Panc1 (cell line): ENCODE measurements around the gene MEP1A.

ENCODE experiments used
- CTCF ChIP-seq: fragments of 450-650 bp; IDR thresholded peaks from 2 replicates; pipeline ENCODE4 v1.5.1; 2017; ENCODE audit warnings: mild to moderate bottlenecking
- POLR2AphosphoS5 ChIP-seq: IDR thresholded peaks from 2 replicates; pipeline ENCODE4 v1.6.1; 2012; ENCODE audit warnings: mild to moderate bottlenecking, low read depth, low read length, moderate library complexity
- REST ChIP-seq, 2 experiments: IDR thresholded peaks; 2 replicates each; pipeline ENCODE4 v1.6.1; 2011 to 2012; ENCODE audit warnings: low read depth in 2 of 2, control low read depth in 1 of 2, low read length in 1 of 2, mild to moderate bottlenecking in 1 of 2, moderate library complexity in 1 of 2; ENCODE audit not compliant: insufficient read depth in 1 of 2
- SIN3A ChIP-seq: IDR thresholded peaks from 2 replicates; pipeline ENCODE4 v1.6.1; 2012; ENCODE audit warnings: low read depth, mild to moderate bottlenecking, low read length, moderate library complexity, borderline replicate concordance; ENCODE audit not compliant: insufficient read depth
- TCF7L2 ChIP-seq: IDR thresholded peaks from 2 replicates; pipeline ENCODE4 v1.6.1; 2011; ENCODE audit warnings: mild to moderate bottlenecking, low read depth, low read length, inconsistent platforms

- TF ChIP-seq CTCF (no peak), POLR2AphosphoS5 (no peak), REST (IDR thresholded peaks at IDR 0.05; ENCODE audit: insufficient read depth in 1 of 2, low read depth in 2 of 2, low read length in 1 of 2) (no peak), SIN3A (no peak), TCF7L2 (no peak)
Observed at GRCh38 chr6:46772016-46772415, 21.2 kb upstream of the MEP1A start.
